Measurements from ENCODE around the gene EP300. TPM values are rescaled to one million over a fixed set of nuclear protein-coding genes. Genes with fewer than 3 reads are reported as not detected.
"Not testable (repeated sequence)": the region's sequence is repeated elsewhere in the genome, so short reads cannot be mapped to it uniquely, and the experiment has no call there.

EP300 gene
- total RNA-seq, 6 experiments from 2014 or later: 23.1 to 121 (median 31.3) TPM

DNA sequence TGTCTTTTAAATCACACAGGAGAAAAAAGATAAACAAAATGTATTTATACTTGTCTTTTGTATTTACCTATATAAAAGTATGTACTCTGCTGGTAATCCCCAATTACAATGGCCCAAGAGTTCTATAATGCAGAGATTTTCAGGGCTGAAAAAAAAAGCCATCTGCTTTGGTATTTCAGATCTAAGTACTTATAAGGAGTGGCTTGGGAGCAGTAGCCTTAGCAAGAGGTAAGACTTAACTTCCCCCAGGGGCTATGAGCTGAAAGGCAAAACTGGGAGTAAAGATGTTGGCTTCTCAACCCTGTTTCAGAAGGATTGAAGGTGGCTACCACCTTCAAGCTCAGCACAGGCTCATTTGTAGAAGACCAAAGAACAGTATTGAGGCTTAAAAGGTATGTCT lies 35.3 kb upstream of the EP300 start:
- no peaks in the 10 kb centered on the region for H3K4me1 ChIP-seq
- no peaks in the 10 kb centered on the region for H3K27me3 ChIP-seq
- intact Hi-C loops (cut with DNase I): no loop called here
- DNase-seq: no peak
- H3K27ac ChIP-seq: no peak overlapping the region
- ATAC-seq: no peak
- H3K4me3 ChIP-seq: no peak overlapping the region
- TF ChIP-seq, protein P1, sequence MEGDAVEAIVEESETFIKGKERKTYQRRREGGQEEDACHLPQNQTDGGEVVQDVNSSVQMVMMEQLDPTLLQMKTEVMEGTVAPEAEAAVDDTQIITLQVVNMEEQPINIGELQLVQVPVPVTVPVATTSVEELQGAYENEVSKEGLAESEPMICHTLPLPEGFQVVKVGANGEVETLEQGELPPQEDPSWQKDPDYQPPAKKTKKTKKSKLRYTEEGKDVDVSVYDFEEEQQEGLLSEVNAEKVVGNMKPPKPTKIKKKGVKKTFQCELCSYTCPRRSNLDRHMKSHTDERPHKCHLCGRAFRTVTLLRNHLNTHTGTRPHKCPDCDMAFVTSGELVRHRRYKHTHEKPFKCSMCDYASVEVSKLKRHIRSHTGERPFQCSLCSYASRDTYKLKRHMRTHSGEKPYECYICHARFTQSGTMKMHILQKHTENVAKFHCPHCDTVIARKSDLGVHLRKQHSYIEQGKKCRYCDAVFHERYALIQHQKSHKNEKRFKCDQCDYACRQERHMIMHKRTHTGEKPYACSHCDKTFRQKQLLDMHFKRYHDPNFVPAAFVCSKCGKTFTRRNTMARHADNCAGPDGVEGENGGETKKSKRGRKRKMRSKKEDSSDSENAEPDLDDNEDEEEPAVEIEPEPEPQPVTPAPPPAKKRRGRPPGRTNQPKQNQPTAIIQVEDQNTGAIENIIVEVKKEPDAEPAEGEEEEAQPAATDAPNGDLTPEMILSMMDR (IDR thresholded peaks at IDR 0.05): no peak
- no peak for TF ChIP-seq POLR2A (IDR thresholded peaks at IDR 0.05)
- no peaks in the 10 kb centered on the region for H3K36me3 ChIP-seq
- H3K9me3 ChIP-seq: no peaks in the 10 kb centered on the region

DNA sequence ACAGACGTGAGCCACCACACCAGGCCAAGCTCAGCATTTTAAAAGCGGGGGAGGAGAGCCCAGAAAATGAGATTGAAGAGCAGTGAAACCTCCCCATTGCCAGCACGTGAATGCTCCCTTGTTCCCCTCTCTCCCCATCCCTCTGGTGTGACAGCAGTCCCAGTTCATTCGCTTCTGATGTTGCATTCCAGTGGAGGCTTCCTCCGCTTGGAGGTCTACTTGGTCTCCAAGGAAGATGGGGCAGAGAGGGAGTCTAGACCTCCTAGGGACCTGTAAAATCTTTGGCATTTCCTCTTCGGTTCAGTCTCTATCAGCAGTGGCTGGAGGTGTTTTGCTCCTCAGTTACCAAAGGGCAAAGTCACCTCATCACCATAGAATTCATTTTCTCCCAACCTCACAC lies 30.2 kb upstream of the EP300 start:
- ATAC-seq: no peak
- Histone ChIP-seq H3K36me3 (no peaks in the 10 kb centered on the region), H3K27ac (no peak overlapping the region), H3K4me3 (no peak overlapping the region), H3K9me3 (no peaks in the 10 kb centered on the region), H3K27me3 (no peaks in the 10 kb centered on the region), H3K4me1 (no peaks in the 10 kb centered on the region)
- DNase-seq: no peak
- TF ChIP-seq, protein P1 (IDR thresholded peaks at IDR 0.05): no peak
- no peak for TF ChIP-seq POLR2A (IDR thresholded peaks at IDR 0.05)
- intact Hi-C loops (cut with DNase I): no loop called here
- 33% methylated on average over 1 of the region's 6 CpGs for WGBS (ENCODE audit: insufficient coverage, low coverage, low lambda C conversion rate, missing lambda C conversion rate)

DNA sequence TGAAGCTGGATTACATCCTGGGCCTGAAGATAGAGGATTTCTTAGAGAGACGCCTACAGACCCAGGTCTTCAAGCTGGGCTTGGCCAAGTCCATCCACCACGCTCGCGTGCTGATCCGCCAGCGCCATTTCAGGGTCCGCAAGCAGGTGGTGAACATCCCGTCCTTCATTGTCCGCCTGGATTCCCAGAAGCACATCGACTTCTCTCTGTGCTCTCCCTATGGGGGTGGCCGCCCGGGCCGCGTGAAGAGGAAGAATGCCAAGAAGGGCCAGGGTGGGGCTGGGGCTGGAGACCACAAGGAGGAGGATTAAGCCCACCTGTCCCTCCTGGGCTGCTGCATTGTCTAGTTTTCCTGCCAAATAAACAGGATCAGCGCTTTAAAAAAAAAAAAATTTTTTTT lies 28.1 kb upstream of the EP300 start:
- ATAC-seq; H3K36me3 ChIP-seq; intact Hi-C loops (cut with DNase I); H3K4me1 ChIP-seq; H3K27ac ChIP-seq; H3K9me3 ChIP-seq; H3K4me3 ChIP-seq; DNase-seq; H3K27me3 ChIP-seq: not testable (repeated sequence)
- WGBS (ENCODE audit: insufficient coverage, low coverage, low lambda C conversion rate, missing lambda C conversion rate): 97% methylated on average over 6 of the region's 15 CpGs

DNA sequence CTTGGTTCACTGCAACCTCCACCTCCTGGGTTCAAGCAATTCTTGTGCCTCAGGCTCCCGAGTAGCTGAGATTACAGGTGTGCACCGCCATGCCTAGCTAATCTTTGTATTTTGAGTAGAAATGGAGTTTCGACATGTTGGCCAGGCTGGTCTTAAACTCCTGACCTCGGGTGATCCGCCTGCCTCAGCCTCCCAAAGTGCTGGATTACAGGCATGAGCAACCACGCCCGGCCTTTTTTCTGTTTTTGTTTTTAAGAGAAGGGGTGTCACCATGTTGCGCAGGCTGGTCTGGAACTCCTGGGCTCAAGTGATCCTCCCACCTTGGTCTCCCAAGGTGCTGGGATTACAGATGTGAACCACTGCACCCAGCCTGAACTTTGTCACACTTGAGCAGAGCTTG lies 26.1 kb upstream of the EP300 start:
- H3K36me3 ChIP-seq; H3K4me1 ChIP-seq; ATAC-seq; H3K9me3 ChIP-seq; H3K27me3 ChIP-seq; intact Hi-C loops (cut with DNase I); H3K27ac ChIP-seq; H3K4me3 ChIP-seq; DNase-seq: not testable (repeated sequence)
- WGBS (ENCODE audit: insufficient coverage, low coverage, low lambda C conversion rate, missing lambda C conversion rate): 90% methylated on average over 3 of the region's 8 CpGs

DNA sequence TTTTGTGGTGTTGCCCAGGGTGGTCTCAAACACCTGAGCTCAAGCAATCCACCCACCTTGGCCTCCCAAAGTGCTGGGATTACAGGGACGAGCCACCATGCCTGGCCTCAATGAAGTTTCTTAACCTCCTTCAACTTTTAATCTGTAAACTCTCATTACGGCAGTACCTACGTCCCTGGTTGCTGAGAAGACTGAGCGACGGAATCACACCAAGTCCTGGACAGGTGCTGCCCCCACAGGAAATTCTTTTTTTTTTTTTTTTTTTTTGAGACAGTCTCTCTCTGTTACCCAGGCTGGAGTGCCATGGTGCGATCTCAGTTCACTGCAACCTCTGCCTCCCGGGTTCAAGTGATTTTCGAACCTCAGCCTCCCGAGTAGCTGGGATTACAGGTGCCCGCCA lies 24.4 kb upstream of the EP300 start:
- H3K4me1 ChIP-seq; H3K27me3 ChIP-seq; ATAC-seq; intact Hi-C loops (cut with DNase I); H3K27ac ChIP-seq; H3K9me3 ChIP-seq; H3K36me3 ChIP-seq; H3K4me3 ChIP-seq: not testable (repeated sequence)
- WGBS (ENCODE audit: insufficient coverage, low coverage, low lambda C conversion rate, missing lambda C conversion rate): 89% methylated on average over 9 of the region's 10 CpGs
- DNase-seq: peak in 1 of 3 donors; percentile 19

DNA sequence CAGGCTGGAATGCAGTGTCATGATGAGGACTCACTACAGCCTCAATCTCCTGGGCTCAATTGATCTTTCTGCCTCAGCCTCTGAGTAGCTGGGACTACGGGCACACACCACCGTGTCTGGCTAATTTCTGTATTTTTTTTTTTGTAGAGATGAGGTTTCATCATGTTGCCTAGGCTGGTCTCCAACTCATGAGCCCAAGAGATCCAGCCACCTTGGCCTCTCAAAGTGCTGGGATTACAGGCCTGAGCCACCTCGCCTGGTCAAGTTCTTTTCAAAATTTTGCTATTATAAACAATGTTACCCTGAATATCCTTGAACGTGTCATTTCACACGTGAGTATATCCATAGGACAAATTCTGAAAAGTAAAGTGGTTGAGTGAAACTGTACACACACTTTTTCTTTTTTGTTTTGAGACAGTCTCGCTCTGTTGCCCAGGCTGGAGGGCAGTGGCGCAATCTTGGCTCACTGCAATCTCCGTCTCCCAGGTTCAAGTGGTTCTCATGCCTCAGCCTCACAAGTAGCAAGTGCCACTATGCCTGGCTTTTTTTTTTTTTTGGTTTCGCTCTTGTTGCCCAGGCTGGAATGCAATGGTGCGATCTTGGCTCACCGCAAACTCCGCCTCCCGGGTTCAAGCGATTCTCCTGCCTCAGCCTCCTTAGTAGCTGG lies 21.6 kb upstream of the EP300 start:
- Histone ChIP-seq H3K4me1 (no peaks in the 10 kb centered on the region), H3K4me3 (no peak overlapping the region), H3K27me3 (no peaks in the 10 kb centered on the region), H3K36me3 (no peaks in the 10 kb centered on the region), H3K9me3 (no peaks in the 10 kb centered on the region), H3K27ac (no peak overlapping the region)
- WGBS (ENCODE audit: insufficient coverage, low coverage, low lambda C conversion rate, missing lambda C conversion rate): 79% methylated on average over 9 of the region's 14 CpGs
- no peak for ATAC-seq
- peak in 1 of 3 donors; percentile 10 for DNase-seq
- TF ChIP-seq POLR2A (IDR thresholded peaks at IDR 0.05): no peak
- TF ChIP-seq, protein P1 (IDR thresholded peaks at IDR 0.05): no peak
- intact Hi-C loops (cut with DNase I): no loop called here

Data from right lobe of liver (tissue), 6 donors.